ENCODE results near the gene SLC13A3.

DNA sequence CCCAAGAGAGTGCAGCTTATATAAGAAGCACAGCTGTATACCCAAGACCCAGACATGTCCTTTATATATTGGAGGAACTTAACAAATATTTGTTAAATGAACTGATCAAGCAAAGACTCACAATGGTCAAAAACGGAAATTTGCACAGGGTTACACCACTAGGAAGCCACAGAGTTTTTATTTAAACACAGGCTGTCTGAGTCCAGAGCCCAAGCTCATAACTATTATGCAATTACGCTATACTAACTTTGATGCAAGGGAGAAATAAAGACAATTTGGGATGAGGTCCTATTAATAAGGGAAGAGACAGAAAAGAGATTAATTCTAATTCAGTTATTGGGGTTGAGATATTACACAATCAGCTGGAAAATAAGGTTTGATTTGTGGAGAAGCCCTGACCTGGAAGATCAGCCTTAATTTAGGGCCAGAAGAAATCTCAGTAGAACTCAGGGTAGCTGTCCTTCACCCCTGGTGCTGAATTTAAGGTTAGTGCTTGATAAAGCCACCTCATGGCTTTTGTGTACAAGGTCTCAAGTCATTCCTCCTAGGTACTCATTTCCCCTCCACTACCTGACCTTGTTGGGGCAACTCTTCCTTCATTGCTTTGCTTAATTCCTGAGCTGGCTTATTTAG, 127.4 kb downstream of the SLC13A3 start:
- TF ChIP-seq, protein P1, sequence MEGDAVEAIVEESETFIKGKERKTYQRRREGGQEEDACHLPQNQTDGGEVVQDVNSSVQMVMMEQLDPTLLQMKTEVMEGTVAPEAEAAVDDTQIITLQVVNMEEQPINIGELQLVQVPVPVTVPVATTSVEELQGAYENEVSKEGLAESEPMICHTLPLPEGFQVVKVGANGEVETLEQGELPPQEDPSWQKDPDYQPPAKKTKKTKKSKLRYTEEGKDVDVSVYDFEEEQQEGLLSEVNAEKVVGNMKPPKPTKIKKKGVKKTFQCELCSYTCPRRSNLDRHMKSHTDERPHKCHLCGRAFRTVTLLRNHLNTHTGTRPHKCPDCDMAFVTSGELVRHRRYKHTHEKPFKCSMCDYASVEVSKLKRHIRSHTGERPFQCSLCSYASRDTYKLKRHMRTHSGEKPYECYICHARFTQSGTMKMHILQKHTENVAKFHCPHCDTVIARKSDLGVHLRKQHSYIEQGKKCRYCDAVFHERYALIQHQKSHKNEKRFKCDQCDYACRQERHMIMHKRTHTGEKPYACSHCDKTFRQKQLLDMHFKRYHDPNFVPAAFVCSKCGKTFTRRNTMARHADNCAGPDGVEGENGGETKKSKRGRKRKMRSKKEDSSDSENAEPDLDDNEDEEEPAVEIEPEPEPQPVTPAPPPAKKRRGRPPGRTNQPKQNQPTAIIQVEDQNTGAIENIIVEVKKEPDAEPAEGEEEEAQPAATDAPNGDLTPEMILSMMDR (IDR thresholded peaks at IDR 0.05; ENCODE audit: low read length): no peak
- no peak for TF ChIP-seq EZH2 (IDR thresholded peaks at IDR 0.05; ENCODE audit: borderline replicate concordance, low read length)

Measured in OCI-LY1 (cell line).